NCI-H2196 treated with DMSO at 0.1 percent for 48 hours (cell line): ENCODE measurements around the gene CYB5D1.

Source experiments
- DNase-seq: peaks from one replicate; lab custom pipeline; 2025; ENCODE audit not compliant: unreplicated experiment; lab: John Stamatoyannopoulos, UW

CYB5D1 gene

DNA sequence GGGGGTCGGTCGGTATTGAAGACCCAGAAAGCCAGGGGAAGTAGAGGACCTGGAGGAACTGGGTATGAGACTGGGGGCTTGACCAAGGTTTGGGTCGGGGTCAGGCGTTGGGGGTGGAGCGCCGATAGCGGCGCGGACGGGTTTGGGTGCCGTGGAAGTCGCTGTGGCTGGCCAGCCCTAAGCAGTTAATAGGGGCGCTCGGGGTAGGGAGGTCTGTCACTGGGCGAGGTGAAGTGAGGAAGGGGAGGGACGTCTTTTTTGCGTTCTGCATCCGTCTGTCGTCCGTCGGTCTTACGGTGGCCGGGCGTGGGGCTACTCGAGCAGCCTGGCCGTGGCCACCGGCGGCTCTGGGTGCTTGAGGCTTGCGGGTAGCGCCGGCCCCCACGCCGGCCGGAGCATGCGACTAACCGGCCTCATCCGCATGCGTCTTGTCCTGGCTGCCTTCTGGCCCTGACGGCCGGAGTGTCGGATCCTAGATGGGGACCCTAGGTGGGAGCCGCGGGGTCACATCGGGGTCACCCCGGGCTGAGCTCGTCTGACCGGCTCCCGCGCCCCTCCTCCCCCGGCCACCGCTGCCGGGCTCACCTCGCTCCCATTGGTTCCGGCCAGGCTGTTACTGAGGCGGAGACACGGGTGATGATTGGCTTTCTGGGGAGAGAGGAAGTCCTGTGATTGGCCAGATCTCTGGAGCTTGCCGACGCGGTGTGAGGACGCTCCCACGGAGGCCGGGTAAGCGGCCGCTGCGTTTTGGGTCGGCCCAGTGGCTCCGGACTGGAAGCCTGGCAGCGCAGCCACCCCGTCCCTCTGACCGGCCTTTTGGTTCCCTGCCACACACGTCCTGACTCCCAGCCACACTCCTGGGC, 13.3 kb upstream of the CYB5D1 start:
- DNase-seq = peak; percentile 70

DNA sequence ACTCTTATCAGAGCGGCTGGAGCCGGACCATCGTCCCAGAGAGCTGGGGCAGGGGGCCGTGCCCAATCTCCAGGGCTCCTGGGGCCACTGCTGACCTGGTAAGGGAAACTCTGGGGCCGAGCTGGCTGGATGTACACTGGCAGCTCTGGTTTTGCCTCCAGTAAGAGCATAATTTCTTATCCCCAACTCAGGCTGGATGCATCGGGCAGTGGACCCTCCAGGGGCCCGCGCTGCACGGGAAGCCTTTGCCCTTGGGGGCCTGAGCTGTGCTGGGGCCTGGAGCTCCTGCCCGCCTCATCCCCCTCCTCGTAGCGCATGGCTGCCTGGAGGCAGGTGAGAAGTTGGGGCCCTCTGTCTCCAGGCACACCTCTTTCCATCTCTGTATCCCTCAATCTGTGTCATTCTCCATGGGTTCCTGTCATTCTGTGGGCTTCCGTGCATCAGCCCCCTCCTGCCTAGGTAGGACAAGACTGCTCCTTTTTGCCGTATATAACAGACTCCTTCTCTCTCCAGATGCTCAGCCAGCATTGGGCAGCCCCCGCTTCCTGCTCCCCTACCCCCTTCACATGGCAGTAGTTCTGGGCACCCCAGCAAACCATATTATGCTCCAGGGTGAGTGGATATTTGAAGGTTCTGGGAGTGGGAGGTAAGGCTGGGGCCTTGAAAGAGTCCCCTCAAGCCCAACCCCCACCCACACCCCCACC, 12.3 kb upstream of the CYB5D1 start:
- DNase-seq = no peak

GRCh38 chr17:7846063-7846735, 11.6 kb upstream of the CYB5D1 start:
- DNase-seq = no peak

DNA sequence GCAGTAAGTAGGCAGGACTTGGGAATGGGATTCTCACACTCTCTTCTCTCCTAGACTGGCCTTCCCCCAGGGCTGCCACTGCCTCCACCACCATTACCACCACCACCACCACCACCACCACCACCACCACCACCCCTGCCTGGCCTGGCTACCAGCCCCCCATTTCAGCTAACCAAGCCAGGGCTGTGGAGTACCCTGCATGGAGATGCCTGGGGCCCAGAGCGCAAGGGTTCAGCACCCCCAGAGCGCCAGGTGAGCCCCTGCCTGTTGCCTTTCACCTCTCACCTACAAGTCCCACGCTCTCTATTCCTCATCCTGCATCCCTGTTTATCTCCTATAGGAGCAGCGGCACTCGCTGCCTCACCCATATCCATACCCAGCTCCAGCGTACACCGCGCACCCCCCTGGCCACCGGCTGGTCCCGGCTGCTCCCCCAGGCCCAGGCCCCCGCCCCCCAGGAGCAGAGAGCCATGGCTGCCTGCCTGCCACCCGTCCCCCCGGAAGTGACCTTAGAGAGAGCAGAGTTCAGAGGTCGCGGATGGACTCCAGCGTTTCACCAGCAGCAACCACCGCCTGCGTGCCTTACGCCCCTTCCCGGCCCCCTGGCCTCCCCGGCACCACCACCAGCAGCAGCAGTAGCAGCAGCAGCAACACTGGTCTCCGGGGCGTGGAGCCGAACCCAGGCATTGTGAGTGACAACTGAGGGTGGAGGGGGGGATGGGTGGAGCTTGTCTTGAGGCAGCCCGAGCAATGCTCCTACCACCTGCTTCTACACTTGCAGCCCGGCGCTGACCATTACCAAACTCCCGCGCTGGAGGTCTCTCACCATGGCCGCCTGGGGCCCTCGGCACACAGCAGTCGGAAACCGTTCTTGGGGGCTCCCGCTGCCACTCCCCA, 10.8 kb upstream of the CYB5D1 start:
- DNase-seq = no peak

GRCh38 chr17:7848131-7848579, 9.6 kb upstream of the CYB5D1 start:
- no peak for DNase-seq

GRCh38 chr17:7848739-7849129, 9.1 kb upstream of the CYB5D1 start:
- no peak for DNase-seq

DNA sequence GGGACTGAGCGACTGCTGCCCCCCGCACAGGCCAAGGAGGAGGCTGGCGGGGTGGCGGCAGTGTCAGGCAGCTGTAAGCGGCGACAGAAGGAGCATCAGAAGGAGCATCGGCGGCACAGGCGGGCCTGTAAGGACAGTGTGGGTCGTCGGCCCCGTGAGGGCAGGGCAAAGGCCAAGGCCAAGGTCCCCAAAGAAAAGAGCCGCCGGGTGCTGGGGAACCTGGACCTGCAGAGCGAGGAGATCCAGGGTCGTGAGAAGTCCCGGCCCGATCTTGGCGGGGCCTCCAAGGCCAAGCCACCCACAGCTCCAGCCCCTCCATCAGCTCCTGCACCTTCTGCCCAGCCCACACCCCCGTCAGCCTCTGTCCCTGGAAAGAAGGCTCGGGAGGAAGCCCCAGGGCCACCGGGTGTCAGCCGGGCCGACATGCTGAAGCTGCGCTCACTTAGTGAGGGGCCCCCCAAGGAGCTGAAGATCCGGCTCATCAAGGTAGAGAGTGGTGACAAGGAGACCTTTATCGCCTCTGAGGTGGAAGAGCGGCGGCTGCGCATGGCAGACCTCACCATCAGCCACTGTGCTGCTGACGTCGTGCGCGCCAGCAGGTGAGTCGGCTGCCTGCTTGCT, 8.6 kb upstream of the CYB5D1 start:
- no peak for DNase-seq

DNA sequence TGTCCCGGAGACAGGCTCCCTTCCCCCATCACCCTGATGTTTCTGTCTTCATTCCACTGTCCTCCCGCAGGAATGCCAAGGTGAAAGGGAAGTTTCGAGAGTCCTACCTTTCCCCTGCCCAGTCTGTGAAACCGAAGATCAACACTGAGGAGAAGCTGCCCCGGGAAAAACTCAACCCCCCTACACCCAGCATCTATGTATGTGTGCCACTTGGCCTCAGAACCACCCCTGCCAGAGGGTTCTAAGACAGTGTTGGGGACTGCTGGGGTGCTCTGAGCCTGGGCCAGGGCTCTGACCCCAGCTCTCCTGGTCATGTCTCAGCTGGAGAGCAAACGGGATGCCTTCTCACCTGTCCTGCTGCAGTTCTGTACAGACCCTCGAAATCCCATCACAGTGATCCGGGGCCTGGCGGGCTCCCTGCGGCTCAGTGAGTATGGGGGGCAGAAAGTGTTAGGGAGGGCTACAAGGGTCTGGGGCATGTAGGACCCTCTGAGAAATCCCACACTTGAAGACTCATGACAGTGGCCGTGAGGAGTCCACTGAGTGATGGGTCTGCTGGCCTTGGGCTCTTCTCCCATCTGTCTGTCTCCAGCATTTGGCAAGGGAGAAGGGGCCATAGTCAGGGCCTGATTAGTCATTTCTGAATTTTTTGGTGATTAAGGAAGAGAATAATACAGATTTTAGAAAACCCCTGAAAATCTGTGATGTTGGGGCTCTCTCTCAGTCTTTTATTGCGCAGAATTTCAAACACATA, 7.9 kb upstream of the CYB5D1 start:
- no peak for DNase-seq

DNA sequence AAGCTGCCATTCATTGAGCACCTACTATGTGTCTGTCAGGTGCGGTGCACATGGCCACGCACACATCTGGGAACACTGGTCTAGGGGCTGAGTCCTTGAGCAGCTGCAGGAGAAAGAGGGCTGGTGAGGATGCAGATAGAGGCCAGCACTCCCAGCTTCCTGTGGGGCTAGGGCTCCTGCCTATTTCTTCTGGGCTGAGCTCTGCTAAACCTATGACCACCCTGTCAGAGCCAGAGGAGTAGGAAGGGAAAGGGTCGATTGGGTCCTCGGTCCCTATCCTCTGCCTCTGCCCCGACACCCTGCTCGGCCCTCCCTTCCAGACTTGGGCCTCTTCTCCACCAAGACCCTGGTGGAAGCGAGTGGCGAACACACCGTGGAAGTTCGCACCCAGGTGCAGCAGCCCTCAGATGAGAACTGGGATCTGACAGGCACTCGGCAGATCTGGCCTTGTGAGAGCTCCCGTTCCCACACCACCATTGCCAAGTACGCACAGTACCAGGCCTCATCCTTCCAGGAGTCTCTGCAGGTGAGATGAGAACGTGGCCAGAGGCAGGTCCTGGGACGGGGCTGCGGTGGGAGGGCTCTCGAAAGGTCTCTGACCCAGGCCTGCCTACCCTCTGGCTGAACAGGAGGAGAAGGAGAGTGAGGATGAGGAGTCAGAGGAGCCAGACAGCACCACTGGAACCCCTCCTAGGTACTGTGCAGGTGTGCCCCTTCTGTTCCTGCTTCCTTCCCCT, 6.9 kb upstream of the CYB5D1 start:
- no peak for DNase-seq

DNA sequence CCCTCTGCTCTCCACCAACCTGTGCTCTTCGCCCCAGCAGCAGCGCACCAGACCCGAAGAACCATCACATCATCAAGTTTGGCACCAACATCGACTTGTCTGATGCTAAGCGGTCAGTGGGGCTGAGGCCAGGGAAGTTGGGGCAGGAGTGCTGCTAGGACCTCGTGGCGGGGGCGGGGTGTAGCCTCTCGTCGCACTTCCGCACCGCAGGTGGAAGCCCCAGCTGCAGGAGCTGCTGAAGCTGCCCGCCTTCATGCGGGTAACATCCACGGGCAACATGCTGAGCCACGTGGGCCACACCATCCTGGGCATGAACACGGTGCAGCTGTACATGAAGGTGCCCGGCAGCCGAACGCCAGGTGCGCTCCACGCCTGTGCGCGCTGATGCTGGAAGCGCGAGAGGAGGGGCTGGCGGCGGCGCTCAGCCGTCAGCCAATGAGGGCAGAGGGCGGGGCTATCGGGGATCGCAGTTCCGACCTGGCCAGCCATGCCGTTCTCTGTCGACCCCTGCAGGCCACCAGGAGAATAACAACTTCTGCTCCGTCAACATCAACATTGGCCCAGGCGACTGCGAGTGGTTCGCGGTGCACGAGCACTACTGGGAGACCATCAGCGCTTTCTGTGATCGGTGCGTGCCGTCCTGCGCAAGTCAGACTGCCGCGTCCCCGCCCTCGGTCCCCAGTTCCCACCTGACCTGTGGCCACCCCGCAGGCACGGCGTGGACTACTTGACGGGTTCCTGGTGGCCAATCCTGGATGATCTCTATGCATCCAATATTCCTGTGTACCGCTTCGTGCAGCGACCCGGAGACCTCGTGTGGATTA, 6.2 kb upstream of the CYB5D1 start:
- DNase-seq = peak; percentile 60

DNA sequence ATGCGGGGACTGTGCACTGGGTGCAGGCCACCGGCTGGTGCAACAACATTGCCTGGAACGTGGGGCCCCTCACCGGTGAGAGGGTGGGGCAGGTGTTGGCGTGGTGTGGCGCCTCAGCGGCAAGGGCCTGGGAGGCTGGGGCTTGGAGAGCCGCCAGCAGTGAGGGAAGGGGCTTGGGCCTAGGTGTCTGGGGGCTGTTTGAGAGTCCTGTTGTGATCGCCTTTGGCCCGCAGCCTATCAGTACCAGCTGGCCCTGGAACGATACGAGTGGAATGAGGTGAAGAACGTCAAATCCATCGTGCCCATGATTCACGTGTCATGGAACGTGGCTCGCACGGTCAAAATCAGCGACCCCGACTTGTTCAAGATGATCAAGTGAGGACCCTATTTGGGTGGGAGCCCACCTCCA, 5.5 kb upstream of the CYB5D1 start:
- DNase-seq = no peak

GRCh38 chr17:7852919-7853690, 4.7 kb upstream of the CYB5D1 start:
- DNase-seq = no peak

- DNase-seq = no peak
Observed at GRCh38 chr17:7853691-7854038, 4.1 kb upstream of the CYB5D1 start.

DNA sequence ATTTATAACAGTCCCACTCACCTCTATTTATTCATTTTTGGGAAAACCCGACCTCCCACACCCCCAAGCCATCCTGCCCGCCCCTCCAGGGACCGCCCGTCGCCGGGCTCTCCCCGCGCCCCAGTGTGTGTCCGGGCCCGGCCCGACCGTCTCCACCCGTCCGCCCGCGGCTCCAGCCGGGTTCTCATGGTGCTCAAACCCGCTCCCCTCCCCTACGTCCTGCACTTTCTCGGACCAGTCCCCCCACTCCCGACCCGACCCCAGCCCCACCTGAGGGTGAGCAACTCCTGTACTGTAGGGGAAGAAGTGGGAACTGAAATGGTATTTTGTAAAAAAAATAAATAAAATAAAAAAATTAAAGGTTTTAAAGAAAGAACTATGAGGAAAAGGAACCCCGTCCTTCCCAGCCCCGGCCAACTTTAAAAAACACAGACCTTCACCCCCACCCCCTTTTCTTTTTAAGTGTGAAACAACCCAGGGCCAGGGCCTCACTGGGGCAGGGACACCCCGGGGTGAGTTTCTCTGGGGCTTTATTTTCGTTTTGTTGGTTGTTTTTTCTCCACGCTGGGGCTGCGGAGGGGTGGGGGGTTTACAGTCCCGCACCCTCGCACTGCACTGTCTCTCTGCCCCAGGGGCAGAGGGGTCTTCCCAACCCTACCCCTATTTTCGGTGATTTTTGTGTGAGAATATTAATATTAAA, 3.6 kb upstream of the CYB5D1 start:
- no peak for DNase-seq

DNA sequence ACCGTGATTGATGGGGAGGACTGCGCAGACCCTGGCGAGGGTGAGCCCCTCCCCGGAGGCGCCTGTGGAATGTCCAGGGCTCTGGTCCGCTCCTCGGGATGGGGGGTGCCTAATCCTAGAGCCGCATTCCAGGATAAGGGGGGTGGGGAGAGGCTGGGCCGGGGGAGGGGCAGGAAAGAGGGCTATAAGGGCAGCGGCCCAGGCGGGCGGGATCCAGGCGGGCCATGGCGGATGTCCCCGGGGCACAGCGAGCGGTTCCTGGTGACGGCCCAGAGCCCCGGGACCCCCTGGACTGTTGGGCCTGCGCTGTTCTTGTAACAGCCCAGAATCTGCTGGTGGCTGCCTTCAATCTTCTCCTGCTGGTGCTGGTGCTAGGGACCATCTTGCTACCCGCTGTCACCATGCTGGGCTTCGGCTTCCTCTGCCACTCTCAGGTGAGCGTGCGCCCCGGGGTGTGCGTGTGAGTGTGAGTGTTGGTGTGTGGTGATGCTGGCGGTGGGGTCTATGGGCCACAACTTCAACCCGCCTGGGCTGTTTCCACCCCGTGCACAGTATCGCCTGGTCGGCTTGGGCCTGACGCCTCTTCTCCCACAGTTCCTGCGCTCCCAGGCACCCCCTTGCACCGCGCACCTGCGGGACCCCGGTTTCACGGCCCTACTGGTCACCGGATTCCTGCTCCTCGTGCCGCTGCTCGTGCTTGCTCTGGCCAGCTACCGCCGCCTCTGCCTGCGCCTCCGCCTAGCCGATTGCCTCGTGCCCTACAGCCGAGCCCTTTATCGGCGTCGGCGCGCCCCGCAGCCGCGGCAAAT, 2.7 kb upstream of the CYB5D1 start, which contains the start of gene TMEM88:
TSS of gene TMEM88 (plus strand) at position 216 of the 809 bp plus-strand sequence. CDS start at position 225, 9 bp downstream.
- DNase-seq = no peak

- DNase-seq = no peak
Observed at GRCh38 chr17:7855660-7856010, 2.2 kb upstream of the CYB5D1 start.
